B cell (primary cell): ENCODE measurements around the gene TIFAB.

ENCODE experiments used
- EZH2 ChIP-seq: IDR thresholded peaks from 2 replicates; pipeline ENCODE4 v1.6.1; 2012; ENCODE audit warnings: borderline replicate concordance, low read depth, mild to moderate bottlenecking, moderate library complexity, low read length; ENCODE audit not compliant: insufficient read depth, poor library complexity, severe bottlenecking
- TF ChIP-seq, protein P1 (sequence below): fragments of 200-600 bp; IDR thresholded peaks from one replicate; pipeline ENCODE4 v1.8.0; 2022; ENCODE audit warnings: antibody characterized with exemption, mild to moderate bottlenecking

DNA sequence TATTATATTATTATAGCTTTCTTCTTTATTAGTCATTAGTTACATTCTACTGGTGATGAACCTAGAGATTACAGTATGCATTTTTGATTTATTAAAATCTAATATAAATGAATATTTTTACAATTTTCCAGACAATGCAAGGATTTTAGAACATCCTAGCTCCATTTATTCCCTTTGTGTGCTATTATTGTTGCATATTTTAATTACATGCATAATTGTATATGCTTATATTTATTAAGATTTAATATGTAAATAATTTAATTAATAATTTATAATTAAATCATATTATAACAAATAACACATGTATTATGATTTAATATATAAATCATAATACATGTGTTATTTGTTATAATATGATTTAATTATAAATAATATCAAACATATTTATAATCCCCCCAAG, 29.7 kb downstream of the TIFAB start:
- TF ChIP-seq, protein P1, sequence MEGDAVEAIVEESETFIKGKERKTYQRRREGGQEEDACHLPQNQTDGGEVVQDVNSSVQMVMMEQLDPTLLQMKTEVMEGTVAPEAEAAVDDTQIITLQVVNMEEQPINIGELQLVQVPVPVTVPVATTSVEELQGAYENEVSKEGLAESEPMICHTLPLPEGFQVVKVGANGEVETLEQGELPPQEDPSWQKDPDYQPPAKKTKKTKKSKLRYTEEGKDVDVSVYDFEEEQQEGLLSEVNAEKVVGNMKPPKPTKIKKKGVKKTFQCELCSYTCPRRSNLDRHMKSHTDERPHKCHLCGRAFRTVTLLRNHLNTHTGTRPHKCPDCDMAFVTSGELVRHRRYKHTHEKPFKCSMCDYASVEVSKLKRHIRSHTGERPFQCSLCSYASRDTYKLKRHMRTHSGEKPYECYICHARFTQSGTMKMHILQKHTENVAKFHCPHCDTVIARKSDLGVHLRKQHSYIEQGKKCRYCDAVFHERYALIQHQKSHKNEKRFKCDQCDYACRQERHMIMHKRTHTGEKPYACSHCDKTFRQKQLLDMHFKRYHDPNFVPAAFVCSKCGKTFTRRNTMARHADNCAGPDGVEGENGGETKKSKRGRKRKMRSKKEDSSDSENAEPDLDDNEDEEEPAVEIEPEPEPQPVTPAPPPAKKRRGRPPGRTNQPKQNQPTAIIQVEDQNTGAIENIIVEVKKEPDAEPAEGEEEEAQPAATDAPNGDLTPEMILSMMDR = no peak
- TF ChIP-seq EZH2 = no peak
